Right lobe of liver (tissue), 6 donors: ENCODE results near the gene CHI3L1. TPM values are rescaled to one million over a fixed set of nuclear protein-coding genes. Genes with fewer than 3 reads are reported as not detected.

Source experiments
- ATAC-seq, 4 donors: fragments of 200-7000 bp; cut with Tn5 transposase; one replicate each; pipeline ENCODE4 v1.9.1; 2020; ENCODE audit warnings: mild to moderate bottlenecking in 4 of 4, moderate library complexity in 4 of 4
- DNase-seq, 3 donors: peaks; one replicate each; pipeline ENCODE4 v3.0.0-alpha.2; 2020
- H3K27ac ChIP-seq, 3 donors: fragments of 200-600 bp; one replicate each; pipeline ENCODE4 v1.8.0; 2022
- H3K27me3 ChIP-seq, 2 donors: fragments of 200-600 bp; one replicate each; pipeline ENCODE4 v1.8.0; 2022
- H3K36me3 ChIP-seq, 4 donors: fragments of 200-600 bp; sonication (generic) in 1 of 4; one replicate each; pipeline versions ENCODE4 v1.5.1 to v1.8.0; 2017 to 2022; ENCODE audit warnings: control low read depth in 1 of 4
- H3K4me1 ChIP-seq, 4 donors: fragments of 200-600 bp; sonication (generic) in 1 of 4; one replicate each; pipeline versions ENCODE4 v1.5.1 to v1.8.0; 2017 to 2022; ENCODE audit warnings: control low read depth in 1 of 4
- H3K4me3 ChIP-seq, 3 donors: fragments of 200-600 bp; one replicate each; pipeline ENCODE4 v1.8.0; 2022
- H3K9me3 ChIP-seq, 4 donors: fragments of 200-600 bp; sonication (generic) in 1 of 4; one replicate each; pipeline versions ENCODE4 v1.5.1 to v1.8.0; 2017 to 2022; ENCODE audit warnings: control low read depth in 1 of 4
- CTCF ChIP-seq, 4 donors: fragments of 200-600 bp in 3 of 4; fragments of 450-650 bp in 1 of 4; IDR thresholded peaks; one replicate each; pipeline versions ENCODE4 v1.5.1 to v1.8.0; 2016 to 2022; ENCODE audit warnings: antibody characterized with exemption in 4 of 4, mild to moderate bottlenecking in 2 of 4
- POLR2A ChIP-seq: fragments of 450-650 bp; IDR thresholded peaks from one replicate; pipeline ENCODE4 v1.6.1; 2017; ENCODE audit warnings: antibody characterized with exemption, mild to moderate bottlenecking
- WGBS: methylation state at CpG from one replicate; pipeline ENCODE4 v1.1.6; 2018; ENCODE audit warnings: low coverage, low lambda C conversion rate; ENCODE audit not compliant: insufficient coverage; ENCODE audit errors: missing lambda C conversion rate; 5-methylcytosine and 5-hydroxymethylcytosine counted together
- intact Hi-C, 2 donors: fragments of 100-400 bp; cut with DNase I; formaldehyde crosslinking; loops; one replicate each; pipeline versions ENCODE4 v1.11.2 to v1.14.1; 2022
- total RNA-seq, 6 experiments: library from RNA; depleted of rRNA in 2 of 6; stranded (reverse); fragments of >200 nt in 2 of 6; fragmentation: NEBNext Ultra II Directional in 3 of 6; extraction: Animal tissue kit (Norgen Biotek cat#: 25700) in 3 of 6; gene quantifications; one replicate each; pipeline versions ENCODE4 v1.1.0 to v1.2.4, GENCODE V29; 2016 to 2023
- donor health status: DM: no; HTN: yes; CAD: no.
- donor health status: DM: no; HTN: no; CAD: no.
- donor health status: DM: no; HTN: no; CAD: no.
- donor health status: DM: no; HTN: yes; CAD: no.
- donor health status: DM: no; HTN: yes; CAD: no.

Gene CHI3L1
- total RNA-seq, 6 experiments from 2014 or later = 2.8 to 397 (median 219) TPM

DNA sequence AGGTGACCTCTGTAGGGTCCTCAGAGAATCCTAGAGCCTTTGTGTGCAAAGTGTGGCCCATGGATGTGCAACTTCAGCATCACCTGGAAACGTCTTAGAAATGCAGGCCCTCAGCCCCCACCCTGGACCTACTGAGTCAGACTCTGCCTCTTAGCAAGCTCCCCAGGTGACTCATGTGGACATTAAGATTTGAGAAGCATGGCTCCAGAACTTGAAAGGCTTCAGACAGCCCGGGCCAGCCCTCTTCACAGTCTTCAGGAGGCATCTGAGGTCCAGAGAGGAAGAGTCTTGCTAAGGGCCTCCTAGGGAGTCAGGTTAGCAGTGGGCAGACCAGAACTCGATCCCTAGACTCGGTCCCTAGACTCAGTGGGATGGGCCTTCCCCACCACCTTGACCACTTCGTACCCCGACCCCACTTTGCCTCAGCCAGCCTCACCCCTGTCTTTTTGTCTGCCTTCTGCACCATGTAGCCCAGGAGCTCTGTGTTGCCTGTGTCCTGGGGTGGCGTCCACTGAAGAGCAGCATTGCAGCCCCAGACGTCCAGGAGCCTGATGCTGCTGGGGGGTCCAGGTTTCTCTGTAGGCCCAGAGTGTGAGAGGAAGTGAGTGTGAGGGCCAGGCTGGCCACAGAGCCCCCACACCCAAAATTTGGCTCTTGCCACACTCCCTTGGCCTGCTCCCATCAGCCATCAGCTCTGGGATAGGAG lies 15.7 kb downstream of the CHI3L1 start:
- intact Hi-C loops = no loop called here
- no peak for TF ChIP-seq CTCF (IDR thresholded peaks at IDR 0.05)
- TF ChIP-seq POLR2A = no peak
- DNase-seq (no peak), ATAC-seq (no peak)
- Histone ChIP-seq H3K36me3 (no peaks in the 10 kb centered on the region), H3K4me3 (no peak overlapping the region), H3K4me1 (no peaks in the 10 kb centered on the region), H3K27ac (no peak overlapping the region), H3K27me3 (no peaks in the 10 kb centered on the region), H3K9me3 (no peaks in the 10 kb centered on the region)
- 68% methylated on average over 5 of the region's 8 CpGs for WGBS

GRCh38 chr1:203169770-203170520 lies 16.6 kb downstream of the CHI3L1 start:
- no peaks in the 10 kb centered on the region for H3K27me3 ChIP-seq
- H3K9me3 ChIP-seq = no peaks in the 10 kb centered on the region
- intact Hi-C loops = loop anchor here in 1 of 2 donors (5.0 kb wide), 1 partner anchor 47 kb away; no protein-coding TSS in a partner anchor
- H3K27ac ChIP-seq = no peak overlapping the region
- DNase-seq (no peak), ATAC-seq (no peak)
- TF ChIP-seq POLR2A (no peak), CTCF (IDR thresholded peaks at IDR 0.05) (no peak)
- no peaks in the 10 kb centered on the region for H3K36me3 ChIP-seq
- no peak overlapping the region for H3K4me3 ChIP-seq
- no peaks in the 10 kb centered on the region for H3K4me1 ChIP-seq
- 64% methylated on average over 6 of the region's 21 CpGs for WGBS

DNA sequence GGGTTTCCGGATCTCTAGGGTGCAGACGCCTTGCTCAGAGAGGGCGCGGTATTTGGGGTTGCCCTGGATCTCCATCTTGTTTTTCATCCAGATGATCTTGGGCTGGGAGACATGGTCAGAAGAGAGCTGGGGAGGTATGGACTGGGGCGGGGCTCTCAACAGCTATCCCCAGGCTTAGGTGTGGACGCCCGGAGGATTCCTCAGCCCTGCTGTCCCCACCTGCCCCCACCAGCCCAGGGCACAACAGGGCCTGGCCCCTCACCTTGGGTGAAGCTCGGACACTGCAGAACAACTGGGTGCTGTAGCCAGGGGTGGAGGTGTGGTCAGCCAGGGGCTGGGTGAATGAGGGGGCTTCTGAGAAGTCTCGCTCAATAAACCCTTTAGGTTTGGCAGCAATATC lies 17.5 kb downstream of the CHI3L1 start:
- WGBS = 86% methylated on average over 5 of the region's 9 CpGs
- no peaks in the 10 kb centered on the region for H3K27me3 ChIP-seq
- DNase-seq (no peak), ATAC-seq (no peak)
- no peak for TF ChIP-seq CTCF (IDR thresholded peaks at IDR 0.05)
- H3K36me3 ChIP-seq = no peaks in the 10 kb centered on the region
- H3K27ac ChIP-seq = no peak overlapping the region
- no peak overlapping the region for H3K4me3 ChIP-seq
- intact Hi-C loops = loop anchor here in 1 of 2 donors (5.0 kb wide), 1 partner anchor 48 kb away; no protein-coding TSS in a partner anchor
- no peaks in the 10 kb centered on the region for H3K4me1 ChIP-seq
- H3K9me3 ChIP-seq = no peaks in the 10 kb centered on the region

- Histone ChIP-seq H3K27ac (no peak overlapping the region), H3K27me3 (no peaks in the 10 kb centered on the region), H3K9me3 (no peaks in the 10 kb centered on the region), H3K36me3 (no peaks in the 10 kb centered on the region), H3K4me3 (no peak overlapping the region), H3K4me1 (no peaks in the 10 kb centered on the region)
- no peak for TF ChIP-seq CTCF (IDR thresholded peaks at IDR 0.05)
- no peak for TF ChIP-seq POLR2A
- DNase-seq (no peak), ATAC-seq (no peak)
- 81% methylated on average over 3 of the region's 12 CpGs for WGBS
- intact Hi-C loops = loop anchor here in 1 of 2 donors (5.0 kb wide), 1 partner anchor 49 kb away; no protein-coding TSS in a partner anchor
Measured at GRCh38 chr1:203168256-203168786, 18.2 kb downstream of the CHI3L1 start.
